Common myeloid progenitor, CD34-positive (primary cell): Measurements from ENCODE around the gene DGAT2L6. TPM values are rescaled to one million over a fixed set of nuclear protein-coding genes. Genes with fewer than 3 reads are reported as not detected.
A peak's percentile ranks its signal among the peaks of the same experiment; 100 is the strongest.

ENCODE experiments used
- CTCF ChIA-PET: fragments of 350-600 bp; sonication (Branson Sonifier 250); formaldehyde crosslinking; loops from one replicate; lab custom pipeline; 2021; ENCODE audit warnings: antibody characterized with exemption; lab: Charles Lee
- POLR2A ChIA-PET: fragments of 350-600 bp; sonication (Branson Sonifier 250); formaldehyde crosslinking; loops from one replicate; lab custom pipeline; 2021; ENCODE audit warnings: antibody characterized with exemption; lab: Charles Lee
- DNase-seq, 3 donors: peaks; one replicate each; pipeline versions ENCODE4 v3.0.0 to v3.0.0-alpha.2; 2013
- H3K27ac ChIP-seq, 2 experiments: 1 replicate in 1 of 2; 2 replicates in 1 of 2; pipeline ENCODE4 v1.7.0; 2013; ENCODE audit warnings: inconsistent platforms in 2 of 2, low read length in 2 of 2, mild to moderate bottlenecking in 2 of 2, low read depth in 1 of 2, moderate library complexity in 1 of 2; ENCODE audit not compliant: severe bottlenecking in 2 of 2, insufficient read depth in 1 of 2, poor library complexity in 1 of 2
- H3K27me3 ChIP-seq, 5 experiments: replicated peaks in 2 of 5; 1 replicate in 3 of 5; 2 replicates in 2 of 5; pipeline versions ENCODE4 v1.6.1 to v1.7.0; 2013; ENCODE audit warnings: low read length in 4 of 5, mild to moderate bottlenecking in 2 of 5, moderate library complexity in 2 of 5, inconsistent platforms in 1 of 5; ENCODE audit not compliant: insufficient read depth in 5 of 5, control insufficient read depth in 4 of 5
- H3K36me3 ChIP-seq, 4 experiments: 1 replicate in 2 of 4; 2 replicates in 2 of 4; pipeline versions ENCODE4 v1.6.1 to v1.7.0; 2013; ENCODE audit warnings: low read length in 3 of 4, control low read depth in 1 of 4, mild to moderate bottlenecking in 1 of 4; ENCODE audit not compliant: control insufficient read depth in 4 of 4, insufficient read depth in 4 of 4
- H3K4me1 ChIP-seq, 4 experiments: 1 replicate in 3 of 4; 2 replicates in 1 of 4; pipeline versions ENCODE4 v1.6.1 to v1.7.1; 2013; ENCODE audit warnings: low read length in 3 of 4, mild to moderate bottlenecking in 3 of 4, control low read depth in 1 of 4, inconsistent platforms in 1 of 4, moderate library complexity in 1 of 4; ENCODE audit not compliant: control insufficient read depth in 4 of 4, insufficient read depth in 4 of 4; ENCODE audit errors: control extremely low read depth in 1 of 4
- H3K4me3 ChIP-seq, 7 experiments: 1 replicate in 4 of 7; 2 replicates in 3 of 7; pipeline versions ENCODE4 v1.5.1 to v1.7.0; 2013; ENCODE audit warnings: mild to moderate bottlenecking in 7 of 7, low read length in 6 of 7, moderate library complexity in 6 of 7, inconsistent platforms in 2 of 7, low read depth in 2 of 7, control low read depth in 1 of 7; ENCODE audit not compliant: insufficient read depth in 4 of 7, control insufficient read depth in 1 of 7; ENCODE audit errors: extremely low read depth in 1 of 7
- H3K9me3 ChIP-seq, 5 experiments: 1 replicate in 4 of 5; 2 replicates in 1 of 5; pipeline versions ENCODE4 v1.6.1 to v1.7.1; 2013; ENCODE audit warnings: low read length in 4 of 5, mild to moderate bottlenecking in 2 of 5, inconsistent platforms in 1 of 5, low read depth in 1 of 5, moderate library complexity in 1 of 5; ENCODE audit not compliant: control insufficient read depth in 4 of 5, insufficient read depth in 2 of 5; ENCODE audit errors: control extremely low read depth in 1 of 5
- WGBS: methylation state at CpG from one replicate; pipeline ENCODE4 v1.1.5; 2013; ENCODE audit not compliant: insufficient coverage; 5-methylcytosine and 5-hydroxymethylcytosine counted together
- polyA plus RNA-seq: library from polyadenylated mRNA; unstranded; fragments of 120-200 nt; gene quantifications from one replicate; pipeline ENCODE4 v1.2.1, GENCODE V29; 2013

Gene DGAT2L6
- polyA plus RNA-seq = not detected

GRCh38 chrX:70176938-70177533 lies at the start of gene DGAT2L6:
Gene DGAT2L6 (plus strand): TSS chrX:70177483. CDS start chrX:70177583, 100 bp downstream.
- Histone ChIP-seq H3K4me1 (peaks cover 0 to 11% (median 2%) of the 10 kb centered on the region in 4 experiments), H3K27ac (no peak within 1 kb of the TSS), H3K27me3 (no peaks in the 10 kb centered on the region), H3K36me3 (no peaks in the 10 kb centered on the region), H3K9me3 (no peaks in the 10 kb centered on the region), H3K4me3 (peak within 1 kb of the TSS in 1 of 7 experiments; percentile 5)
- POLR2A ChIA-PET = no interaction called here
- peak in 2 of 3 donors; percentile 39 to 53 for DNase-seq
- 62% methylated on average over 3 of the region's 7 CpGs for WGBS
- CTCF ChIA-PET = interaction anchor here (1.1 kb wide), 1 partner anchor 16 kb away, joined by 3 read pairs; no protein-coding TSS in a partner anchor

GRCh38 chrX:70128071-70128470 lies 49.2 kb upstream of the DGAT2L6 start:
- Histone ChIP-seq H3K36me3 (no peaks in the 10 kb centered on the region), H3K4me3 (no peak overlapping the region), H3K27me3 (no peaks in the 10 kb centered on the region), H3K9me3 (peaks cover 0 to under 1% (median 0%) of the 10 kb centered on the region in 5 experiments), H3K4me1 (peaks cover 0 to 14% (median 4%) of the 10 kb centered on the region in 4 experiments), H3K27ac (no peak overlapping the region)
- DNase-seq = no peak
- CTCF ChIA-PET = no interaction called here
- 82% methylated on average over 9 of the region's 9 CpGs for WGBS
- POLR2A ChIA-PET = no interaction called here

DNA sequence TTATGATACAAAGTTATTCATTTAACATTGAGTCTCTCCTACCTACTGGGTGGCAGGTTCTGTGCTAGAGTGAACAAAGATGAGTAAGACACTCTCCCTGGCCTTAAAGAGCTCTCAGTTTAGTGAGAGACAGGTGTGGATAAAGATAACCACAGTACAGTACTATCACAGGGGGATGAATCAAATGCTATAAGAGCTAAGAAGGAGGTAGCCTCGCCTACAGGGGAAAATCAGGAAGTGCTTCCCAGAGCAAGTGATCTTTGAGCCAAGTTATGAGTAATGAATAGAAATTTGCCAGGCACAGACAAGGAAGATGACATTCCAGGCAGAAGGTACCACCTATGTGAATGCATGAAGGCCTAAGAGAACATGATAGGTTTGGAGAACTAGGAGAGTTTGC lies 47.5 kb upstream of the DGAT2L6 start:
- Histone ChIP-seq H3K27me3 (no peaks in the 10 kb centered on the region), H3K4me1 (peaks cover under 1 to 23% (median 7%) of the 10 kb centered on the region in 4 experiments), H3K36me3 (peaks cover 0 to 1% (median 0%) of the 10 kb centered on the region in 4 experiments), H3K9me3 (peaks cover 0 to 6% (median 0%) of the 10 kb centered on the region in 5 experiments), H3K4me3 (no peak overlapping the region), H3K27ac (no peak overlapping the region)
- POLR2A ChIA-PET = no interaction called here
- CTCF ChIA-PET = no interaction called here
- no peak for DNase-seq
- 17% methylated on average over 1 of the region's 1 CpG for WGBS

DNA sequence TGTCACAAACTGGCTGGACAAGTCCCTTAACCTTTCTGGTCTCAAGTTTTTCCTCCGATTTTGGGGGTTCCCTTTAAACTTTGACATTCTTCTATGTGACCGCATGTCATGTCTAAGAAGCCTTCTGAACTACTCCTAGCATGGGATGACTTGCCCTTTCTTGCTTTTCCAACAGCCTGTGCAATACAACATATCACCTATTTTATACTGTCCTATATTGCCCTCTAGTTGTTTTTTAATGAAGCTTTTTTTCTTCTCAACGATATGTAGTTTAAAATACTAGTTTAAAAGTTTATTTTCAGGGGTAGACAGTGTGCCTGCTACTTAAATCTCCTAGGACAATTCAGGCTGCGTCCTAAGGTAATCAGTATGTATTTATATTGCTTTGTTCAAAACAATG lies 45.1 kb upstream of the DGAT2L6 start:
- CTCF ChIA-PET = interaction anchor here (1.3 to 1.6 kb wide), 2 partner anchors 35 to 102 kb away, joined by 3 to 5 read pairs; no protein-coding TSS in a partner anchor
- DNase-seq = peak; percentile 22 to 55 (median 51)
- POLR2A ChIA-PET = no interaction called here
- H3K36me3 ChIP-seq = peaks cover 0 to 8% (median 4%) of the 10 kb centered on the region in 4 experiments
- peaks cover 0 to 6% (median 0%) of the 10 kb centered on the region in 5 experiments for H3K9me3 ChIP-seq
- H3K4me1 ChIP-seq = peaks cover 2 to 27% (median 9%) of the 10 kb centered on the region in 4 experiments
- 90% methylated on average over 2 of the region's 4 CpGs for WGBS
- H3K27me3 ChIP-seq = no peaks in the 10 kb centered on the region
- no peak overlapping the region for H3K27ac ChIP-seq
- peak overlapping the region in 3 of 7 experiments; percentile 77 to 87 (median 86) for H3K4me3 ChIP-seq

GRCh38 chrX:70132877-70133302 lies 44.4 kb upstream of the DGAT2L6 start:
- peaks cover 2 to 27% (median 9%) of the 10 kb centered on the region in 4 experiments for H3K4me1 ChIP-seq
- peak overlapping the region in 1 of 2 experiments; percentile 94 for H3K27ac ChIP-seq
- ChIA-PET CTCF (interaction anchor here (1.3 to 1.6 kb wide), 2 partner anchors 35 to 102 kb away, joined by 3 to 5 read pairs; no protein-coding TSS in a partner anchor), POLR2A (no interaction called here)
- peaks cover 0 to 6% (median 0%) of the 10 kb centered on the region in 5 experiments for H3K9me3 ChIP-seq
- H3K36me3 ChIP-seq = peaks cover 0 to 8% (median 4%) of the 10 kb centered on the region in 4 experiments
- DNase-seq = no peak
- WGBS = 45% methylated on average over 7 of the region's 8 CpGs
- no peaks in the 10 kb centered on the region for H3K27me3 ChIP-seq
- H3K4me3 ChIP-seq = peak overlapping the region; percentile 70 to 87 (median 80)

DNA sequence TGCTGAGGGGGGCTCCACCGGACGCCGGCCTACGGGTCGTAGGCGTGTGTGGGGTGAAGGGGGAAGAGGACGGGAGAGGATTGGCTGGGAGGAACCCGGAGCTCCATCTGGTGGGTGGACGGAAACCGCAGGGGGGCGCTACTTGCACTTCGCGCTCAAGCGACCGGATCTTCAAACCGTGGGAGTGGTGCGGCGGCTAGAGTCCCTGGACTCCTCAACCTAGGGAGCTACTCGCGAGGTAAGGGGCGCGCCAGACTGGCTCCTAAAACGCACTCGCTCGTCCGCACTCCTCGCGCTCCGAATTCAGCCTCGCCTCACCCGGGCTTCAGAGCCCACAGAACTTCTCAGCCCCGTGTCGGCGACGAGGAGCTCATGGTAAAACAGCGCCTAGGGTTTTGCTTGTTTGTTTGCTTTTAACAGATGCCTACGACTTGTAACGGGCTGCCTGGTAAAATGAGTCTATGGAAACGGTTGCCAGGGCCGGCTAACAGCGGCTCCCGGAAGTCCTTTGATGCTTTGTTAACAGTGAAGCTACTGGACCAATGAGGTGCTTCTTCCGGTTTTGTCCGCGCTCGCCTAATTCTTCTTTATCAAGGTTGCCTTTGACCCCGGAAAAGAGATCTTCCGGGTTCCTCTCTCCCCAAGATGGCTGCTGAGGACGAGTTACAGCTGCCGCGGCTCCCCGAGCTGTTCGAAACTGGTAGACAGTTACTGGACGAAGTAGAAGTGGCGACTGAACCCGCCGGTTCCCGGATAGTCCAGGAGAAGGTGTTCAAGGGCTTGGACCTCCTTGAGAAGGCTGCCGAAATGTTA lies 43.8 kb upstream of the DGAT2L6 start, which contains the start of gene IGBP1:
Gene IGBP1 (plus strand): TSS at position 145 of the 813 bp plus-strand sequence. CDS start 501 bp downstream, at position 646.
- H3K27ac ChIP-seq = peak within 1 kb of the TSS; percentile 86 to 94
- H3K4me3 ChIP-seq = peak within 1 kb of the TSS; percentile 70 to 87 (median 80)
- H3K9me3 ChIP-seq = peaks cover 0 to 6% (median 0%) of the 10 kb centered on the region in 5 experiments
- CTCF ChIA-PET = interaction anchor here (0.7 to 1.6 kb wide), 5 partner anchors 14 to 251 kb away, joined by 3 to 5 read pairs (median 3); no protein-coding TSS in a partner anchor
- H3K27me3 ChIP-seq = no peaks in the 10 kb centered on the region
- POLR2A ChIA-PET = no interaction called here
- peaks cover 0 to 8% (median 4%) of the 10 kb centered on the region in 4 experiments for H3K36me3 ChIP-seq
- WGBS = 28% methylated on average over 52 of the region's 59 CpGs
- DNase-seq = peak; percentile 88 to 94 (median 92)
- peaks cover 2 to 27% (median 9%) of the 10 kb centered on the region in 4 experiments for H3K4me1 ChIP-seq
